Measurements from ENCODE around the gene PRIM2. TPM values are rescaled to one million over a fixed set of nuclear protein-coding genes. Genes with fewer than 3 reads are reported as not detected.
"Not testable (repeated sequence)": the region's sequence is repeated elsewhere in the genome, so short reads cannot be mapped to it uniquely, and the experiment has no call there.

Gene PRIM2
- total and polyA plus RNA-seq, 2 donors (not counting 1 experiment from before 2014, with no cell fraction given): 28.0 to 59.9 TPM

- not testable (repeated sequence) for H3K9me3 ChIP-seq (ENCODE audit: control insufficient read depth, insufficient read depth, low read depth, low read length); H3K4me1 ChIP-seq (ENCODE audit: control insufficient read depth, extremely low read depth, insufficient read depth, low read length); H3K4me2 ChIP-seq (ENCODE audit: extremely low read depth, insufficient read depth, low read length); H4K20me1 ChIP-seq (ENCODE audit: control insufficient read depth, extremely low read depth, insufficient read depth, low read length); DNase-seq (ENCODE audit: low read depth in 2 of 2); H2AFZ ChIP-seq (ENCODE audit: low read length); H3K27ac ChIP-seq (ENCODE audit: insufficient read depth, low read length); H3K4me3 ChIP-seq (replicated peaks in 1 of 4; ENCODE audit: control extremely low read depth in 1 of 4, insufficient read depth in 1 of 4, low read depth in 3 of 4, low read length in 4 of 4); H3K9ac ChIP-seq (ENCODE audit: insufficient read depth, low read length); H3K27me3 ChIP-seq (ENCODE audit: control insufficient read depth, insufficient read depth, low read length); H3K36me3 ChIP-seq (ENCODE audit: control insufficient read depth, insufficient read depth, low read length); H3K79me2 ChIP-seq (ENCODE audit: control insufficient read depth, insufficient read depth, low read length)
These were observed 101.9 kb downstream of the PRIM2 start for GRCh38 chr6:57419341-57419740.

GRCh38 chr6:57421503-57421902 lies 104.1 kb downstream of the PRIM2 start:
- Histone ChIP-seq H3K4me3 (replicated peaks in 1 of 4; ENCODE audit: control extremely low read depth in 1 of 4, insufficient read depth in 1 of 4, low read depth in 3 of 4, low read length in 4 of 4) (no peak overlapping the region), H3K4me2 (ENCODE audit: extremely low read depth, insufficient read depth, low read length) (no peak overlapping the region), H2AFZ (ENCODE audit: low read length) (no peak overlapping the region), H3K4me1 (ENCODE audit: control insufficient read depth, extremely low read depth, insufficient read depth, low read length) (peaks cover 3% of the 10 kb centered on the region), H3K27me3 (ENCODE audit: control insufficient read depth, insufficient read depth, low read length) (no peaks in the 10 kb centered on the region), H3K9me3 (ENCODE audit: control insufficient read depth, insufficient read depth, low read depth, low read length) (no peaks in the 10 kb centered on the region), H4K20me1 (ENCODE audit: control insufficient read depth, extremely low read depth, insufficient read depth, low read length) (no peaks in the 10 kb centered on the region), H3K9ac (ENCODE audit: insufficient read depth, low read length) (no peak overlapping the region), H3K27ac (ENCODE audit: insufficient read depth, low read length) (no peak overlapping the region), H3K79me2 (ENCODE audit: control insufficient read depth, insufficient read depth, low read length) (peaks cover 7% of the 10 kb centered on the region), H3K36me3 (ENCODE audit: control insufficient read depth, insufficient read depth, low read length) (no peaks in the 10 kb centered on the region)
- DNase-seq (ENCODE audit: low read depth in 2 of 2): peak in 1 of 2 donors; percentile 6
- no peak for TF ChIP-seq EZH2 (IDR thresholded peaks at IDR 0.05; ENCODE audit: low read length, missing control alignments)
- TF ChIP-seq CTCF (conservative IDR thresholded peaks at IDR 0.05 in 1 of 2, IDR thresholded peaks at IDR 0.05 in 1 of 2; ENCODE audit: low read depth in 1 of 2, low read length in 2 of 2): no peak

GRCh38 chr6:57423468-57423867 lies 106.0 kb downstream of the PRIM2 start:
- Histone ChIP-seq H3K9me3 (ENCODE audit: control insufficient read depth, insufficient read depth, low read depth, low read length) (no peaks in the 10 kb centered on the region), H3K4me2 (ENCODE audit: extremely low read depth, insufficient read depth, low read length) (no peak overlapping the region), H3K36me3 (ENCODE audit: control insufficient read depth, insufficient read depth, low read length) (no peaks in the 10 kb centered on the region), H3K27ac (ENCODE audit: insufficient read depth, low read length) (no peak overlapping the region), H4K20me1 (ENCODE audit: control insufficient read depth, extremely low read depth, insufficient read depth, low read length) (no peaks in the 10 kb centered on the region), H3K4me3 (replicated peaks in 1 of 4; ENCODE audit: control extremely low read depth in 1 of 4, insufficient read depth in 1 of 4, low read depth in 3 of 4, low read length in 4 of 4) (no peak overlapping the region), H3K4me1 (ENCODE audit: control insufficient read depth, extremely low read depth, insufficient read depth, low read length) (peaks cover 3% of the 10 kb centered on the region), H3K27me3 (ENCODE audit: control insufficient read depth, insufficient read depth, low read length) (no peaks in the 10 kb centered on the region), H3K79me2 (ENCODE audit: control insufficient read depth, insufficient read depth, low read length) (peaks cover 7% of the 10 kb centered on the region), H3K9ac (ENCODE audit: insufficient read depth, low read length) (no peak overlapping the region), H2AFZ (ENCODE audit: low read length) (no peak overlapping the region)
- TF ChIP-seq CTCF (conservative IDR thresholded peaks at IDR 0.05 in 1 of 2, IDR thresholded peaks at IDR 0.05 in 1 of 2; ENCODE audit: low read depth in 1 of 2, low read length in 2 of 2): no peak
- TF ChIP-seq EZH2 (IDR thresholded peaks at IDR 0.05; ENCODE audit: low read length, missing control alignments): no peak
- DNase-seq (ENCODE audit: low read depth in 2 of 2): peak in 1 of 2 donors; percentile 1

GRCh38 chr6:57431742-57432141 lies 114.3 kb downstream of the PRIM2 start:
- H4K20me1 ChIP-seq (ENCODE audit: control insufficient read depth, extremely low read depth, insufficient read depth, low read length); H3K79me2 ChIP-seq (ENCODE audit: control insufficient read depth, insufficient read depth, low read length); H3K36me3 ChIP-seq (ENCODE audit: control insufficient read depth, insufficient read depth, low read length); H3K9me3 ChIP-seq (ENCODE audit: control insufficient read depth, insufficient read depth, low read depth, low read length); H2AFZ ChIP-seq (ENCODE audit: low read length); H3K9ac ChIP-seq (ENCODE audit: insufficient read depth, low read length); H3K27me3 ChIP-seq (ENCODE audit: control insufficient read depth, insufficient read depth, low read length); H3K4me3 ChIP-seq (replicated peaks in 1 of 4; ENCODE audit: control extremely low read depth in 1 of 4, insufficient read depth in 1 of 4, low read depth in 3 of 4, low read length in 4 of 4): not testable (repeated sequence)
- DNase-seq (ENCODE audit: low read depth in 2 of 2): peak in 1 of 2 donors; percentile 12
- peak overlapping the region; percentile 61 for H3K27ac ChIP-seq (ENCODE audit: insufficient read depth, low read length)
- peaks cover 10% of the 10 kb centered on the region for H3K4me1 ChIP-seq (ENCODE audit: control insufficient read depth, extremely low read depth, insufficient read depth, low read length)
- peak overlapping the region; percentile 3 for H3K4me2 ChIP-seq (ENCODE audit: extremely low read depth, insufficient read depth, low read length)

Measured in fibroblast of lung (primary cell).